Type B pancreatic cell (in vitro differentiated cells): ENCODE results near the gene TFIP11. TPM values are rescaled to one million over a fixed set of nuclear protein-coding genes. Genes with fewer than 3 reads are reported as not detected.

Experiments
- DNase-seq: peaks from one replicate; pipeline ENCODE4 v3.0.0; 2021; ENCODE audit warnings: mixed read lengths; ENCODE audit not compliant: unreplicated experiment; ENCODE audit errors: extremely low spot score
- H3K27ac Mint-ChIP-seq: 2 replicates; pipeline ENCODE4 v1.8.0; 2021; ENCODE audit warnings: mild to moderate bottlenecking, mixed read lengths
- H3K27me3 Mint-ChIP-seq: 2 replicates; pipeline ENCODE4 v1.8.0; 2021; ENCODE audit warnings: mixed read lengths
- H3K36me3 Mint-ChIP-seq: 2 replicates; pipeline ENCODE4 v1.8.0; 2021; ENCODE audit warnings: mixed read lengths
- H3K4me1 Mint-ChIP-seq: one replicate; pipeline ENCODE4 v1.8.0; 2021; ENCODE audit warnings: mixed read lengths; ENCODE audit not compliant: unreplicated experiment
- H3K4me3 Mint-ChIP-seq: 2 replicates; pipeline ENCODE4 v1.8.0; 2021; ENCODE audit warnings: mild to moderate bottlenecking, mixed read lengths
- H3K9me3 Mint-ChIP-seq: 2 replicates; pipeline ENCODE4 v1.8.0; 2021; ENCODE audit warnings: mixed read lengths
- CTCF ChIP-seq: fragments of 200-600 bp; sonication (generic); conservative IDR thresholded peaks from 2 replicates; pipeline ENCODE4 v1.5.0; 2021; ENCODE audit warnings: antibody characterized with exemption, mild to moderate bottlenecking
- total RNA-seq: library from RNA; stranded (reverse); gene quantifications from 2 replicates; pipeline ENCODE4 v1.2.1, GENCODE V29; 2021; ENCODE audit warnings: low replicate concordance

TFIP11 gene
- total RNA-seq, 1 donor from 2014 or later = 32.7 TPM

GRCh38 chr22:26555478-26555877, 43.2 kb upstream of the TFIP11 start:
- DNase-seq = no peak
- Mint-ChIP-seq H3K27ac (no peak overlapping the region), H3K4me3 (no peak overlapping the region)

GRCh38 chr22:26554956-26555355, 42.7 kb upstream of the TFIP11 start:
- no peak for TF ChIP-seq CTCF
- H3K4me1 Mint-ChIP-seq = peaks cover 19% of the 10 kb centered on the region
- H3K36me3 Mint-ChIP-seq = no peaks in the 10 kb centered on the region
- no peak for DNase-seq
- no peak overlapping the region for H3K27ac Mint-ChIP-seq
- no peaks in the 10 kb centered on the region for H3K27me3 Mint-ChIP-seq
- H3K4me3 Mint-ChIP-seq = no peak overlapping the region
- H3K9me3 Mint-ChIP-seq = no peaks in the 10 kb centered on the region

More at GRCh38 chr22:26555478-26555877, 43.2 kb upstream of the TFIP11 start:
- no peak for TF ChIP-seq CTCF
- H3K27me3 Mint-ChIP-seq = no peaks in the 10 kb centered on the region
- H3K36me3 Mint-ChIP-seq = no peaks in the 10 kb centered on the region
- peaks cover 14% of the 10 kb centered on the region for H3K4me1 Mint-ChIP-seq
- H3K9me3 Mint-ChIP-seq = no peaks in the 10 kb centered on the region

- H3K9me3 Mint-ChIP-seq = no peaks in the 10 kb centered on the region
- no peak overlapping the region for H3K27ac Mint-ChIP-seq
- peaks cover 14% of the 10 kb centered on the region for H3K4me1 Mint-ChIP-seq
- no peaks in the 10 kb centered on the region for H3K27me3 Mint-ChIP-seq
- no peak overlapping the region for H3K4me3 Mint-ChIP-seq
- DNase-seq = no peak
- no peaks in the 10 kb centered on the region for H3K36me3 Mint-ChIP-seq
- TF ChIP-seq CTCF = no peak
Measured at GRCh38 chr22:26553056-26553752, 40.9 kb upstream of the TFIP11 start.

GRCh38 chr22:26552466-26552865, 40.2 kb upstream of the TFIP11 start:
- Mint-ChIP-seq H3K4me1 (peaks cover 14% of the 10 kb centered on the region), H3K27ac (no peak overlapping the region), H3K9me3 (no peaks in the 10 kb centered on the region), H3K36me3 (no peaks in the 10 kb centered on the region), H3K4me3 (no peak overlapping the region), H3K27me3 (no peaks in the 10 kb centered on the region)
- DNase-seq = no peak
- no peak for TF ChIP-seq CTCF

GRCh38 chr22:26551568-26551967, 39.3 kb upstream of the TFIP11 start:
- Mint-ChIP-seq H3K27ac (no peak overlapping the region), H3K9me3 (no peaks in the 10 kb centered on the region), H3K4me3 (no peak overlapping the region), H3K27me3 (no peaks in the 10 kb centered on the region), H3K36me3 (no peaks in the 10 kb centered on the region), H3K4me1 (peaks cover 11% of the 10 kb centered on the region)
- no peak for DNase-seq
- TF ChIP-seq CTCF = no peak
